ENCODE measurements around the gene XYLT2.
"Not testable (repeated sequence)": the region's sequence is repeated elsewhere in the genome, so short reads cannot be mapped to it uniquely, and the experiment has no call there.

Gene XYLT2

DNA sequence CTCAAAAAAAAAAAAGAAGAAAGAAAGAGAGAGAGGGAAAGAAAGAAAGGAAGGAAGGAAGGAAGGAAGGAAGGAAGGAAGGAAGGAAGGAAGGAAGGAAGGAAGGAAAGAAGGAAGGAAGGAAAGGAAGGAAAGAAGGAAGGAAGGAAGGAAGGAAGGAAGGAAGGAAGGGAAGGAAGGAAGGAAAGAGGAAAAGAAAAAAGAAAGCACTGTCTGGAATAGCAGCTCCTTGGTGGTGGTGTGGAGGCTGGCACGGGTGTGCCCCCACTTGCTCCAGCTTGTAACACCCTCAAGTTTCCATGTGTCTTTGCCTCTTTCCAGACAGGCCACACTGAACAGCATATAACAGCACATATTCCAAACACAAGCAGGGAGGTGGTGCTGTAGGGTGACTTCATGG lies 45.1 kb upstream of the XYLT2 start:
- DNase-seq; H4K91ac ChIP-seq (ENCODE audit: low read length); H3K18ac ChIP-seq (ENCODE audit: low read depth in 1 of 2, low read length in 2 of 2); H2BK12ac ChIP-seq (ENCODE audit: low read length in 2 of 2); H3K9me3 ChIP-seq (ENCODE audit: control insufficient read depth, low read length); H3K27ac ChIP-seq (ENCODE audit: low read length, poor library complexity, severe bottlenecking); H3K23ac ChIP-seq (ENCODE audit: low read length in 2 of 2); H3K36me3 ChIP-seq (ENCODE audit: control insufficient read depth in 1 of 2, insufficient read depth in 2 of 2, low read depth in 1 of 2, low read length in 2 of 2); H3K4me3 ChIP-seq (ENCODE audit: insufficient read depth in 1 of 2, low read depth in 1 of 2, low read length in 2 of 2); H3K4me1 ChIP-seq (ENCODE audit: control insufficient read depth, insufficient read depth, low read depth, low read length); H3K79me1 ChIP-seq (replicated peaks; ENCODE audit: low read length, poor library complexity, severe bottlenecking); H3K27me3 ChIP-seq (ENCODE audit: control insufficient read depth in 1 of 2, insufficient read depth in 1 of 2, low read length in 2 of 2); H2AFZ ChIP-seq (ENCODE audit: low read depth, low read length); H2BK15ac ChIP-seq (ENCODE audit: low read depth, poor library complexity, severe bottlenecking); H3K4ac ChIP-seq (ENCODE audit: low read depth in 1 of 2, low read length in 2 of 2); H4K8ac ChIP-seq (ENCODE audit: low read length); H3K4me2 ChIP-seq (ENCODE audit: low read length, poor library complexity, severe bottlenecking); H2AK5ac ChIP-seq (ENCODE audit: low read length, severe bottlenecking); H2BK5ac ChIP-seq (ENCODE audit: low read depth, low read length, poor library complexity, severe bottlenecking); H2BK120ac ChIP-seq (ENCODE audit: low read depth, low read length); H3K9ac ChIP-seq (ENCODE audit: low read length); H3K14ac ChIP-seq (ENCODE audit: low read length in 2 of 2): not testable (repeated sequence)
- no CpG with 5 or more reads among the region's 1 CpG for WGBS

GRCh38 chr17:50301891-50302584 lies 43.9 kb upstream of the XYLT2 start:
- Histone ChIP-seq H3K18ac (ENCODE audit: low read depth in 1 of 2, low read length in 2 of 2) (no peak overlapping the region), H3K27ac (ENCODE audit: low read length, poor library complexity, severe bottlenecking) (no peak overlapping the region)
- 90% methylated on average over 9 of the region's 9 CpGs for WGBS

DNA sequence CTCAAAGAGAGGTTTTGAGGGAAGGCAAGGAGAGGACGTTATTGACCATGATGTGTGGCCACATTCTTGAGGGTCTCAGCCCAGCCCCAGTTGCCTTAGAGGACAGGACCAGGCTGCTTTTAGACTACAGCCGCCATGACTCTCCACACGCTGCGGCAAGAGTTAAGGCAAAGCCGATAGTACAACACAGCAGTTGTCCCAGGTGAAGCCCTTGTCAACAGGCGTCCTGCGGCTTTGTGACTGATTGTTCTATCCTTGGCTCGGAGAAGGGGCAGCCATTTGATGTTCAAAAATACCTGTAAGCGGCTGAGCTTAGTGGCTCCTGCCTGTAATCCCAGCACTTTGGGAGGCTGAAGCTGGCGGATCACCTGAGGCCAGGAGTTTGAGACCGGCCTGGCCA lies 42.9 kb upstream of the XYLT2 start:
- 93% methylated on average over 11 of the region's 11 CpGs for WGBS
- no peak overlapping the region for H4K8ac ChIP-seq (ENCODE audit: low read length)
- H2BK12ac ChIP-seq (ENCODE audit: low read length in 2 of 2), result no peak overlapping the region
- peaks cover 2% of the 10 kb centered on the region for H3K4me1 ChIP-seq (ENCODE audit: control insufficient read depth, insufficient read depth, low read depth, low read length)
- H3K4me3 ChIP-seq (ENCODE audit: insufficient read depth in 1 of 2, low read depth in 1 of 2, low read length in 2 of 2), result no peak overlapping the region
- H3K27me3 ChIP-seq (ENCODE audit: control insufficient read depth in 1 of 2, insufficient read depth in 1 of 2, low read length in 2 of 2), result no peaks in the 10 kb centered on the region
- H3K27ac ChIP-seq (ENCODE audit: low read length, poor library complexity, severe bottlenecking), result no peak overlapping the region
- H3K9ac ChIP-seq (ENCODE audit: low read length), result no peak overlapping the region
- no peaks in the 10 kb centered on the region for H3K79me1 ChIP-seq (replicated peaks; ENCODE audit: low read length, poor library complexity, severe bottlenecking)
- H3K9me3 ChIP-seq (ENCODE audit: control insufficient read depth, low read length), result no peaks in the 10 kb centered on the region
- no peak overlapping the region for H2BK5ac ChIP-seq (ENCODE audit: low read depth, low read length, poor library complexity, severe bottlenecking)
- DNase-seq, result no peak
- H2AFZ ChIP-seq (ENCODE audit: low read depth, low read length), result no peak overlapping the region
- H2AK5ac ChIP-seq (ENCODE audit: low read length, severe bottlenecking), result no peak overlapping the region
- no peak overlapping the region for H3K14ac ChIP-seq (ENCODE audit: low read length in 2 of 2)
- no peaks in the 10 kb centered on the region for H3K36me3 ChIP-seq (ENCODE audit: control insufficient read depth in 1 of 2, insufficient read depth in 2 of 2, low read depth in 1 of 2, low read length in 2 of 2)
- no peak overlapping the region for H3K4ac ChIP-seq (ENCODE audit: low read depth in 1 of 2, low read length in 2 of 2)
- H3K23ac ChIP-seq (ENCODE audit: low read length in 2 of 2), result no peak overlapping the region
- H3K4me2 ChIP-seq (ENCODE audit: low read length, poor library complexity, severe bottlenecking), result no peak overlapping the region
- no peak overlapping the region for H3K18ac ChIP-seq (ENCODE audit: low read depth in 1 of 2, low read length in 2 of 2)
- H4K91ac ChIP-seq (ENCODE audit: low read length), result no peak overlapping the region
- H2BK120ac ChIP-seq (ENCODE audit: low read depth, low read length), result no peak overlapping the region
- H2BK15ac ChIP-seq (ENCODE audit: low read depth, poor library complexity, severe bottlenecking), result no peak overlapping the region

More at GRCh38 chr17:50301891-50302584, 43.9 kb upstream of the XYLT2 start:
- Histone ChIP-seq H2BK12ac (ENCODE audit: low read length in 2 of 2) (no peak overlapping the region), H2BK15ac (ENCODE audit: low read depth, poor library complexity, severe bottlenecking) (no peak overlapping the region), H2BK120ac (ENCODE audit: low read depth, low read length) (no peak overlapping the region), H2BK5ac (ENCODE audit: low read depth, low read length, poor library complexity, severe bottlenecking) (no peak overlapping the region), H3K4me3 (ENCODE audit: insufficient read depth in 1 of 2, low read depth in 1 of 2, low read length in 2 of 2) (no peak overlapping the region), H3K14ac (ENCODE audit: low read length in 2 of 2) (no peak overlapping the region), H2AFZ (ENCODE audit: low read depth, low read length) (no peak overlapping the region), H3K9me3 (ENCODE audit: control insufficient read depth, low read length) (no peaks in the 10 kb centered on the region), H4K8ac (ENCODE audit: low read length) (no peak overlapping the region), H3K36me3 (ENCODE audit: control insufficient read depth in 1 of 2, insufficient read depth in 2 of 2, low read depth in 1 of 2, low read length in 2 of 2) (no peaks in the 10 kb centered on the region), H3K79me1 (replicated peaks; ENCODE audit: low read length, poor library complexity, severe bottlenecking) (no peaks in the 10 kb centered on the region), H3K4me1 (ENCODE audit: control insufficient read depth, insufficient read depth, low read depth, low read length) (peaks cover 3% of the 10 kb centered on the region), H3K9ac (ENCODE audit: low read length) (no peak overlapping the region), H3K4ac (ENCODE audit: low read depth in 1 of 2, low read length in 2 of 2) (no peak overlapping the region), H2AK5ac (ENCODE audit: low read length, severe bottlenecking) (no peak overlapping the region), H3K23ac (ENCODE audit: low read length in 2 of 2) (no peak overlapping the region), H4K91ac (ENCODE audit: low read length) (no peak overlapping the region), H3K27me3 (ENCODE audit: control insufficient read depth in 1 of 2, insufficient read depth in 1 of 2, low read length in 2 of 2) (no peaks in the 10 kb centered on the region), H3K4me2 (ENCODE audit: low read length, poor library complexity, severe bottlenecking) (no peak overlapping the region)
- DNase-seq, result no peak

DNA sequence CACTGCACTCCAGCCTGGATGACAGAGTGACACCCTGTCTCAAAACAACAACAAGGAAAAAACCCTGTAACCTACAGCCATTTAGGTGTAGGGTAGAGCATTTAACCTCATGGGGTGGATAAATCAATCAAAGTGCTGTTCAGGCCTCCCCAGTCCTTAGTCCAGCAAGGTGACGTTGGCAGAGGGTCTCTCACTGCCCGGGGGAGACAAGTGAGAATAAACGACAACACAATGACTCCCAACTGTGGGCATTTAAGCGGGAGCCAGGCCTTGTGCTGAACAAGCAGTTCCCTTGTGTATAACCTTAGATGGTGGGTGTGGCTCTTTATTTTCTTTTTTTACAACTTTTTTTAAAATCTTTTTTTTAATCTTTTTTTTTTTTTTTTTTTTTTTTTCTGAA lies 42.3 kb upstream of the XYLT2 start:
- Histone ChIP-seq H3K4me1 (ENCODE audit: control insufficient read depth, insufficient read depth, low read depth, low read length) (no peaks in the 10 kb centered on the region), H3K23ac (ENCODE audit: low read length in 2 of 2) (no peak overlapping the region), H3K79me1 (replicated peaks; ENCODE audit: low read length, poor library complexity, severe bottlenecking) (no peaks in the 10 kb centered on the region), H3K4ac (ENCODE audit: low read depth in 1 of 2, low read length in 2 of 2) (no peak overlapping the region), H4K8ac (ENCODE audit: low read length) (no peak overlapping the region), H3K9ac (ENCODE audit: low read length) (no peak overlapping the region), H2BK15ac (ENCODE audit: low read depth, poor library complexity, severe bottlenecking) (no peak overlapping the region), H2BK12ac (ENCODE audit: low read length in 2 of 2) (no peak overlapping the region), H3K14ac (ENCODE audit: low read length in 2 of 2) (no peak overlapping the region), H3K4me3 (ENCODE audit: insufficient read depth in 1 of 2, low read depth in 1 of 2, low read length in 2 of 2) (no peak overlapping the region), H3K4me2 (ENCODE audit: low read length, poor library complexity, severe bottlenecking) (no peak overlapping the region), H3K18ac (ENCODE audit: low read depth in 1 of 2, low read length in 2 of 2) (no peak overlapping the region), H3K27me3 (ENCODE audit: control insufficient read depth in 1 of 2, insufficient read depth in 1 of 2, low read length in 2 of 2) (no peaks in the 10 kb centered on the region), H2BK120ac (ENCODE audit: low read depth, low read length) (no peak overlapping the region), H2AFZ (ENCODE audit: low read depth, low read length) (no peak overlapping the region), H3K27ac (ENCODE audit: low read length, poor library complexity, severe bottlenecking) (no peak overlapping the region), H2AK5ac (ENCODE audit: low read length, severe bottlenecking) (no peak overlapping the region), H2BK5ac (ENCODE audit: low read depth, low read length, poor library complexity, severe bottlenecking) (no peak overlapping the region), H3K9me3 (ENCODE audit: control insufficient read depth, low read length) (no peaks in the 10 kb centered on the region), H4K91ac (ENCODE audit: low read length) (no peak overlapping the region), H3K36me3 (ENCODE audit: control insufficient read depth in 1 of 2, insufficient read depth in 2 of 2, low read depth in 1 of 2, low read length in 2 of 2) (no peaks in the 10 kb centered on the region)
- no peak for DNase-seq
- WGBS, result 98% methylated on average over 3 of the region's 4 CpGs

Data from mesenchymal stem cell (in vitro differentiated cells and primary cell).